SW480 (cell line): ENCODE results near the gene EPHA3.

Experiments used
- DNase-seq: peaks from one replicate; pipeline ENCODE4 v3.0.0-alpha.2; 2016; ENCODE audit warnings: low spot score

The EPHA3 gene

DNA sequence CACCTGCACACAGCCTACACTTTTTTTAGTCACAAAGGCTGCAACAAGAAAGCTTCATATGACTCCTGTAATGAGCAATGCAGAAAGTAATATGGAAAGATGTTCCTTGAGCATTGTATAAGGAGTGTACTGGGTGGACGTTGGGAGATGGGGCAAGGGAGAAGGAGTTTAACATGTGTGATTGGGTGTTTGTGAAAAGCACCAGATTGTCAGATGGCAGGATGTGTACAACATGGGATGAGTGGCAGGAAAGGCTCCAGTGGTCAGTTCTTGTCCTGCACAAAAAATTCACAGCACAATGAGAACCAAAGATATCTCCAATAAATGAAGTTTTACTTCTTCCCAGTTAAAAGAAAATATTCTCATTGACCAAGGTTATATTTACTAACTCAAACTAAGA is 255.1 kb downstream of the EPHA3 start:
- DNase-seq: no peak

DNA sequence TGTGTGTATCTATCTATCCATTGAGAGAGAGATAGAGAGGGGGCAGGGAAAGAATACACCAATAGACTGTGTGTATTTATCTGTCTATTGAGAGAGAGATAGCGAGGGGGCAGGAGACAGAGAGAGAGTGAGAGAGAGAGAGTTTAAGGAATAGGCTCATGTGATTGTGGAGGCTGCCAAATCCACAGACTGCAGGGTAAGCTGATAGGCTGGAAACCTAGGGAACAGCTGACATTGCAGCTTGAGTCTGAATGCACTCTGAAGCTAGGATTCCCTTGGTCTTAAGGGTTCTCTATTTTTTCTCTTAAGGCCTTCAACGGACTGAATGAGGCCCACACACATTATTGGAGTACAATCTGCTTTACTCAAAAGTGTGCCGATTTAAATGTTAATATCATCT is 255.8 kb downstream of the EPHA3 start:
- no peak for DNase-seq

DNA sequence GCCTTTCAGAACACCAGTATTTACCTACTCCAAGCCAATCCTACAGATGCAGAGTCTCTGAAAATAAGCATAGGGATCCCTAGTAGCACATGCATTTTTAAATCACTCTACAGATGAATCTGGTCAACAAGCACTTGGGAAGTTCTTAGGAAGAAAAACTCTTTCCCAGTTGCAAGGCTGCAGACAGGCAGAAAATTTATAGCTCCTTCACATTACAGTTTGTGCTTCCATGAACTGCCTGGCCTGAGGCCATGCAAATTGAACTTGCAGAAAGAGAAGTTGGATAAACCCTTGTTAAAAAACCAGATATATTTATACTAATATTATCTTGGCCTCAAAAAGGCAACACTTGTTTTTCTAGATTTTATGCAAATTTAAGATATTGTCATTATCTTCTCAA is 256.9 kb downstream of the EPHA3 start:
- no peak for DNase-seq

DNA sequence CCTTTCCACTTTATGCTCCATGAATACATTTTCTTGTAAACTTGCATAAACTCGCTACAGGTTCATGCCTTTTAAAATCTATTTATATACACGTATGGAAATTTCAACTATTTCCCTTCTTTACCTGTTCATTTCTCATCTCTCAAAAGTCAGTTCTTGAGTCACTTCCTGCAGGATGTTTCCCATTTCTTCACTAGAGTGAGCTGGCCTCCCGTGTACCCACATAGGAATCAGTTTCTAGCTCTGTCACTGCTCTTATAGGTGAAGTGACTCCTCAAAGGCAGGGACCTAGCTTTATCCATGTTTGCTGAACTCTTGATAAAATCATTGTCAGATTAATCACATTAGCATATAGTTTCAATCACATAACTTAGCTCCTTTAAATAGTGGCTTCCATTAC is 259.7 kb downstream of the EPHA3 start:
- no peak for DNase-seq

DNA sequence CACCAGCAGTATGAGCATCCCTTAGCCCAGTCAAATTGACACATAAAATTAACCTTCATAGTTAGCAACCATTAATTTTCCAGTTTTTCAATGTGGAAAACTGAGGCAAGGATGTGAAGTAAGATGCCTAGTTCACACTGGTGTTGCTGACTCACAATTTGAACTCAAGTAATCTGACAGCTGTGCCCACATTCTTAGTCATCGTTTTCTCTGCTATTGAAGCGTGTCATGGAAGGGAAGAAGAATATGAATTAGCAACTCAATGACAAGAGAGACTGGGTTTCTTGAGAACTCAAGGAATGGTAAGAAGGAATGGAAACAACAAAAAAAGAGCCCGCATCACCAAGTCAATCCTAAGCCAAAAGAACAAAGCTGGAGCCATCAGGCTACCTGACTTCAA is 261.4 kb downstream of the EPHA3 start:
- DNase-seq: no peak

DNA sequence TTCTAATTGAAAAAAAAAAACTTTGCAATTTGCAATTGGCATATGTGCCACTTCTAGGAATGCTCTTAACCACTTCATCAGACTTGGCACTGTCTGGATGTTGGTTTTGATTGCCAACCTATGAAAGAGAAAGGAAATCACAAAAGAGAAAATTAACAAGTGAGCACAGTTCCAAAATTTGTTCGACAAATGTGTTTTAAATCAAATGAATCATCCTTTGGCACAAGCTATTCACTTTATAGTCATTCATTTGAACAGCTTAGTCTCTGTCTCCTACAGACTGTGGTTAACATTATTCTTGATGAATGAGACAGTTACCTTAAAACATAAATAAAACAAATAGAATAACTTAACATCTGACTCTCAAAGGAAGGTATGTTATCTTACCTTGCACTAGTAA is 265.0 kb downstream of the EPHA3 start:
- no peak for DNase-seq

DNA sequence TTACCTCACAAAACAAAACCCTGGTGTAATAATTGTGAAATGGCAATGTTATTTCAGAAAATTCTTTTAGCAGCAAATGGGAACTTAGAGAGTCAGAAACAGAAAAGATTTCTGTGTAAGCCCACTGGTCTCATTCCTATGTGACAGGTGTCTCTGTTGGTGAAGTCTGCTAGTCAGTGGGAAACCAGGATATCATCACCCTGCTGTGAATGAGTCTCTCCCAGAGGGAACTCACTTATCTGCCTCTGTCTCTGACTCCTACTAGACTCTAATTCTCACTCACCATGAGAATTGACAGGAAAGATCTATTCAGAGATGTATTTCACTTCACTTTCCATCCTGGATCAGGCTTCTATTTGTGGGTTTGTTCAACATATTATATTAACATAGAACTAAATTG is 266.0 kb downstream of the EPHA3 start:
- no peak for DNase-seq

DNA sequence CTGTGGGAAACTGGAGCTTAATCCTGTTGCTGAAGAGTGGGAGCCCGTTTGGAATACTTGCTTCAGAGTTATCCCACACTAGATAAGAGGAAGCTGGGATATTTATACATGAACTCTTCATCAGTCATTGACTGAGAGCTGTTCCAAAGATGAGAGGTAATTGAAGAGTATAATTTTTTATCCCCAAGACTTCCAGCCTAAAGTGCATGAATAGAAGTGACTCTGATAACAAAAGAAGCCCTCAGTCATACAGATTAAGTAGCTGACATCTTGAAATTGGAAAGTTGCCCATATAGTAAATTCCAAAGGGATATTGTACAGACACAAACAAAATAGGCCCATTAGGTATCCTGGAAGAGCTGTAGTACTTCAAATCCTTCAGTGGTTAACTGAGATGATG is 268.0 kb downstream of the EPHA3 start:
- DNase-seq: no peak

DNA sequence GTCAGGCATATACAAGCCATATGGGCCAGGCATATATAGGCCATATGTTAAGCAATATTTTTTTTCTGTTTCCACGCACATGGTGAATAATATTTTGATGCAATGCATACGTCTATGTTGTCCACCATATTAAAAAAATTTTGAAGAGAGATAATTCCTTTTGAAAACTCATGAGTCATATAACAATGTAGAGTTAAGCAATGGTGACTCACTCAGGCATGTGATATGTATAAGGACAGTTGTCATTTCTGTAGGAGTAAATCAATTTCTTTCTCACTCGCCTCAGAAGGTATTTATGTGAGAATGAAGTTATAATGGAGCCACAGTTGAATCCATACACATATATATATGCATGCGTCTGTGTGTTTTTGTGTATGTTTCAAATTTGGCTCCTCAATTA is 272.6 kb downstream of the EPHA3 start:
- DNase-seq: peak; percentile 17

DNA sequence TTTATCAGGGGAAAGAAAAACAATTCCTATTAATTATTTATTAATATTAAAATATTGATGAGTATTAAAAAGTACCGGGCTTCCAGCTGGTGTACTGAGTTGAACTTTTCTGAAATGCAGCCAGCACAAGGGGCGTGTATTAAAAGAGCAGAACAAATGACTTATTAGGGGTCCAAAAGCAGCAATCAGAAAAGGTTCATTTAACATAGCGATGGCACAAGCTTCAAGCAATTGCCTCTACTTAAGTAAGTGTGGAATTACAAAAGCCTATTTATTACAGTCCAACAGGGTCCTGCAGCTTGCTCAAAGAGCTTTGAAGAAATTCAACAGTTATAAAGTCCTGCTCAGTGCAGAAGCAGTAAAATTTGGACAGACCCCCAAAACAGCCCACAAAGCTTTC is 285.6 kb downstream of the EPHA3 start:
- no peak for DNase-seq

DNA sequence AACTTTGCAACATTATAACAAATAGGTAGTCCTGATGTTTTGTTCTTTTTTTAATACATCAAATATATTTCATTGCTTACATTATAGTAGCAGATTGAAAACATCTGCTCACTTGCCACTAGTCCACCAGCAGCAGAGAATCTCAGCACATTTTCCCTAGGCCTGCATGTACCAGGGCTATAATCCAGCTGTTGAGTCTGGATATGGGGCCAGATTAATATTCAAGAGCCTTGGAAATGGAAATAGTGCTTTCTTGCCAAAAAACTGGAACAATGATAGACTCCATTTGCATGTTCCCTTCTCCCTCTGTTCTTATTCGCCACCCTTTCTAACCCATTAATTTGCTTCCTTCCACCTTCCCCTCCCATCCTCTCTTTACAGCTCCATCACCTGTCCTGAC is 288.0 kb downstream of the EPHA3 start:
- no peak for DNase-seq

DNA sequence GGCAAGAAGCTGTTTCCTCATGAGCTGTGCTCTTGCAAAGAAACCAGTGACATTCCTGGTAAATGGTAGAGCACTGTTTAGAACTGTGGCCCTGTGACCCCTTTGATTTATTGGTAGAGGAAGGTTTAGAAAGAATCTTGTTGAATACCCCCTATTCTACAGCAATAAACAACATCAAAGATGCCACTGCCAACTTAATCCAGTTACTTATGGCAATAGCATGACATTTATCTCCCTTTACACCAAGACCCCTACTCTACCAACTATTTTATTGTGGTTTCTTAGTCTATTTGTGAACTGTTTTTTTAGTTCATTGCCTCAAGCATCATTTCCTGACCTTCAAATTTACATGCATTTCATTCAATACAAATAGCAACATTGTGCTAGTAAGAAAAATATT is 288.6 kb downstream of the EPHA3 start:
- DNase-seq: no peak

DNA sequence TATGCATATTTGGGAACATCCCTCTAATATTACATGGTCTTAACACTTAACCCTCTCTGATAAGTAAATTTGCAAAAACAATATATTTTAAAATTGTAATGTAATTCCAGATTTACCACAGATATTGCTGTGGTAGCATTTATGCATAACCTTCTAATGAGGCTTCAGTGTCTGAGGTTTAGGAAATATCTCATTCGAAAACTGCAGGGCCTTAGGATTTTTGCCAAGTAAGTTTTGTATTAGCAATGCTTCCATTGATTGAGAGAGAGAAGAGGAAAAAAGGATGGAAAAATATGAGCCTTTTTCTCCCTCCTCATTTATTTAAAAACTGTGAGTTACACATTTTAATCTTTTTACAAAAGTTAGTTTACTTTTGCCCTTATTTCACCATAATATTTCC is 294.6 kb downstream of the EPHA3 start:
- DNase-seq: no peak

DNA sequence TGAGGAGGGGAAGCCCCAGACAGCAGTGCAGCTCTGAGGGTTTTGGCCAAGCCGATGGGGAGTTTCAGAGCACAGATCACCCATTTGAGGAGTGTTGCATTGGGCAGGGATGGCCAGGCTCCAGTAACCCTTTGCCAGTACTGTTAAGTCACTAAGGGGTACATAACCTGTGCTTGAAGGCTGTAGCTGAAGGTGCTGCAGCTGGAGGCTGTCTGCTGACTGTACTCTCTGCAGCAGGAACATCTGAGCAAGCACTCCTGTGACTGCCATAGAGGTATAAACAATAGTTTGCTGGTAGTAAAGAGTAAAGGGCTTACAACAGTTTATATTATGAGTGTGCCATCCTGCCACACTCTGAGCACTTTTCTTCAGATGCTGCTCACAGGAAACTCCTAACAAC is 297.8 kb downstream of the EPHA3 start:
- no peak for DNase-seq

DNA sequence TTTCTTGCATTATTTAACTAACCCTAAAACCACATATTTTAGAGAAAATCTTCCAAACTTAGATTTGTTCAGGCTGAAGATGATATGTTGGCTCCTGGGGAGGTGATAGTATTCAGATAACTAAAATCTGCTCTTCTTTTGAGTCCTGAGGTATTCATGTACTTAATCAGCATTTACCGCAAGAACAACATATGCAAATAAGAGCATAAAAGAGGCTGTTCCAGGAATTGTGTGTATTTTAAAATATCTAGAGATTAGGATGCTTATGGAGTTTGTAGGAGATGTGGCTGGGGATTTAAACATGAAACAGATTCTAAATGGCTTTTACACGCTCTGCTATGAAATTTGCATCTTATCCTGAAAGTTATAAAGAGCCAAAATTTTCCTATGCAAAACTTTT is 298.2 kb downstream of the EPHA3 start:
- DNase-seq: no peak

DNA sequence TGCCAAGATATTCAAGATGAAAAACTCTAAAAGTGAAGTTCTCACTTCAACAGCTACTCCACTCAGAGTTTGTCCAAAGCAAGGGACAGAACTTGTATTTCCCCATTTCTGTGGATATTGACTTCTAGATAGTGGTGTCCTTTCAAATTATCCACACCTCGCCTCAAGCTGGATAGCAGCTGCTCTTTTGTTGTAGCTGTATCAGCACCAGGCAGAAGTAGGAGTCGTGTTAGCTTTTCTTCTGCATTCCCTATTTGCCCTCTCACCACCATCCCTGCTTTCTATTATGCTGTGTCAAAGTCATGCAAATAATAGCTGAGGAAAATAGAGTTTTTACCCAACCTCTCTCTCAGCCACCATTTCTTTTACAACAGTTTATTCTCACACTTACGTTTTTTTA is 303.8 kb downstream of the EPHA3 start:
- DNase-seq: no peak

DNA sequence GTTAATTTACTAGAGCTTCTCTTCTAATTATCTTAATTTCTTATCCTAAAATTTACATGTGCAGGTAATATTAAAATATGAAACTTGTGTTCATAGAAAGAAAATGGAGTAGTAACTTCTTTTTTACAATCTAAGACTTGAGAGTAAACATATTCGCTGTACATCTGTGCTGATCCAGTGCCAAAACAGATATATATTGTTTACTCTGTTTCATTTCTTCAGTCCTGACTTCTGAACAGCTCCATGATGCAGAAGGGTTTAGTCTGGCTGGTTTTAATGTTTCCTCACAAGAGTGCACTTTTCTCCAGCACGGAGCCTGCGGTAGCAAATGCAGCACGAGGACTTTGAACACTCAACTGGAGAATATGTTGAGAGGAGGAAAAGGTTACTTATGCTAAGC is 306.8 kb downstream of the EPHA3 start:
- no peak for DNase-seq

DNA sequence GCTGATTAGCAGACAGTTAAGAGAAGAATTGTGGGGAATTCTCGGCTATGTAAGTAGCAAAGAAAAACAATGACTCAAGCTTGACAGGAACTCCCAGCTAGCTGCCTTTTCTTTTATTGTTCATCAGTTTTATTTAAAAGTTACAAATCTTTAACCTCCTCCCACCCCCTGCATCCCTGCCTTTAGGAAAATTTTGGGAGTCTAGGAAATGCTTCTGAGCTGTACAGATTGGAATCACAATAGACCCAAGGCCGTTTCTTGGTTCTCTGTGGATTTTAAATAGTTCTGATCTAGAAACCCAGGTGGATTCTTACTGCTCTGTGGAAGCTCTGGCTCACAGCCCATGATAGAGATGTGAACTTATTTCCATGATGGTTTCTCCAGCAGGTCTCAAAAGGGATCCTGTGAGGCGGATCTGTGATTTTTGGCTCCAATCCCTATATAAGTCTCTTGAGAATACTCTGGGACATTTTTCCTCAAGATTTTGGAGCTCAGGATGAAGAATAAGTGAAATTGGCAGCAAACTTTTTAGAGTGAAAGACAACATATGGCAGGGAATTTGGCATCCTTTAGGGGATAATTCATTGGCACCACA is 312.3 kb downstream of the EPHA3 start:
- DNase-seq: no peak

DNA sequence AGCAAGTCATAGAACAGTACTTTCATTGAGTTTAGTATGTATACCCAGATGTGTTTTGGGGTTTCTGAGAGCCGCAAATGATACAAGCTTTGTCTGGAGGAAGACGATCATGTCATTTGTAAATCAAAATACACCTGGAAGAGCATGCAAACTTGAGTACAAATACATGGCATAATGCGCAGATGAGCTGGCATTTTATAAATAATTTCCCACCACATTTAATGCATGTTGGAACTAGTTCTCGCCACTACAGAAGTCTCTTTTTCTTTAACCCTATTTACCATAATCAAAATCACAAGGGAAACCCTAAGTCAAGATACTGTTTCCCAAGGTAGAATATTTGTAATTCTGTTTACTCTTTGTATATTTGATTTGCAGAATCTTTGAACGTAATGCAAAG is 318.6 kb downstream of the EPHA3 start:
- no peak for DNase-seq

DNA sequence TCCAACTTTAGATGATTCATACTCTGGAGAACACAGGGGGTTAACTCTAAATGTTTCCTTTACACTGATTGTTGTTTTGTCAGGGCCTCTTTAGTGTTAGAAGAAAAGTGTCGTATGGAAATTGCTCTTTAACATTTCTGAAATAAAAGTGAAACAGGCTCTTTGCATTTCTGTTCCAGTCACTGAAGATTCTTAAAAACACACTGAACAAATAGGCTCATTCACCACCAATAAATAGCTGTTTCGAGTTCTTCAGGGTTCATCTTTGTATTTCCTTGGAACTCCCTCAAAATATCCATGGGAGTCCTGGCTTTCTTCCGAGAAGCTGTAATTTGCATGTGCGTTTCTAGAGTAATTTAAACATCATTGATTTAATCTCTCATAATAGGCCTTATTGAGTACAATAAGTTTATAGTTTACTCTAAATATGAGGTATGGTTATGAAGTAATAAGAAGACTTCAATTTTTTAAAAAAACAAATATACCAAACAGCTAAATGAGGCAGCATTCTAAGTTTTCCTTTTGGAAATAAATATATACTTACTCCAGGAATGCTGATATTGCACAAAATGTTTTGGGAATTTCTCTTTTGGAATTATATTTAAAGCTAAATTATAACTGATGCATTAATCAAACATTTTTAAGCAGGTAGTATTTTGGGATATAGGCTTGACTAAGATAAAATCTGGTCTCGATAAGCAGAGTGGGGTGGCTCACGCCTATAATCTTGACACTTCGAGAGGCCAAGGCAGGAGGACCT is 327.4 kb downstream of the EPHA3 start:
- no peak for DNase-seq

DNA sequence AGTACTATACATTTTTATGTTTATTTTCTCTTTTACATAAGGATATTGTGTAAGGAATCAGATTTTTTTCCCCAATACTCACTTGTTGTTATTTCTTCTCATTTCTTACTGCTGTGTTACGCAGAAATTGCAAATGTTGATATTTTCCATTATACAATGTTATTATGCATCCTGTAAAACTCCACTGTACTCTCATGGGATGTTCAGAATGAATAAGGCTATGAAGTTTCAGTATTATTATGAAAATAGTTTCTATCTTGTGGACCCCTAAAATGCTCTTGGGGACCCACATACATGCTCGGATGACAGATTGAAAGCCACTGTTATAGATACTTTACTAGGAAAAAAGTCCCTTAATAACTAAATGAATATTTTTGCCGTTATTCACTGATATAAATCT is 329.4 kb downstream of the EPHA3 start:
- no peak for DNase-seq

DNA sequence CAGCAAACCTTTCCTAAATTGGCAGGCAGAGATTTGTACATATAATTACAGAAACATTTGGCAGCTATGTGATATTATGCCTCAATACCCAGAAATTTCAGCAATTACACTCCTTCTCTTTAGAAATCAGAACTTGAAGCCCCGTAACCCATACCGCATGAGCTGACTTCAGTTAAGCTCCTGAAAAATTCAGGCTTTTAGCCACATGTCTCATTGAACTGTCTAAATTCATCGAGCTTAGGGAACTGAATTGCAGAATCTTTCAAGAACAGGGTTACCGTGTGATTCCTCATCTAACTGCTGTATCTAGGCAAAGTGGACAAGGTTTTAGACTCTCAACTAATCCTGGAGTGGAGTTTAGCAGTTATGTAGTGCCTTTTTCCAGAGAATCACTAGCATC is 333.0 kb downstream of the EPHA3 start:
- DNase-seq: no peak

DNA sequence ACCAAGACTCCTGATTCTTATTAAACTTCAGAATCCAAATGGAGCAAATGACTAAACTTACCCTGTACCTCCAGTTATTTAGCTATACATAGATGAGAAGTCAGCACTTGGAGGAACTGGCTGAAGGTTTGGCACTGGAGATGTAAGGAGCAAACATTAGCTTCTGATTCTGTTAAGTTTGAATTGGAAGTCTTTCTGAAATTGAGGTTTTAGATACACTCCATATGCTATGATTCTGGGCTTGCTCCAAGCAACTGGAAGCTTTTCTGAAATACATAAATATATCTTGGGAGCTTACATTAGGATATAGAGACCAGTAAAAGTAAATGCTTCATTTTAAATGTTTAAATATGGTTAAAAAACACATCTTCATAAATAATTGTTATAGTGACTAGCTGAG is 333.7 kb downstream of the EPHA3 start:
- DNase-seq: no peak

DNA sequence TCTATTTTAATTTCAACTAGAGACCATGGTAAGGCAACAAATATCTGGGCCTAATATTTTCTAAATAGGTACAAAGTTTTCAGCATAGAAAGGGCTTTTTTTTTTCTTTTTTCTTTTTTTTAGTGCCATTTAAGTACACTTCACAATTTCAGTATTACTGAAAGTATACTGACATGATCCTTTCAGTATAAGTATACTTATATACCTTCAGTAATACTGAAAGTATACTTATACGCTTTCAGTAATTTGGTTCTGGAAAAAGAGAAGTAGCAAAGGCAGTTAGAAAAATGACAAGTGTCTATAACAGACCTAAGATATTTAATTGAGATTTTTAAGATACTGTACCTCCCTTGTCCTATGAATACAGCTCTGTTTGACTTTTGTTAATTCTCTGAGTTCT is 339.2 kb downstream of the EPHA3 start:
- DNase-seq: no peak
